NCI-H1105 treated with DMSO at 0.1 percent for 48 hours (cell line): ENCODE data around the gene EXOC3.

Experiments
- DNase-seq: peaks from one replicate; lab custom pipeline; 2025; lab: John Stamatoyannopoulos, UW

The EXOC3 gene

DNA sequence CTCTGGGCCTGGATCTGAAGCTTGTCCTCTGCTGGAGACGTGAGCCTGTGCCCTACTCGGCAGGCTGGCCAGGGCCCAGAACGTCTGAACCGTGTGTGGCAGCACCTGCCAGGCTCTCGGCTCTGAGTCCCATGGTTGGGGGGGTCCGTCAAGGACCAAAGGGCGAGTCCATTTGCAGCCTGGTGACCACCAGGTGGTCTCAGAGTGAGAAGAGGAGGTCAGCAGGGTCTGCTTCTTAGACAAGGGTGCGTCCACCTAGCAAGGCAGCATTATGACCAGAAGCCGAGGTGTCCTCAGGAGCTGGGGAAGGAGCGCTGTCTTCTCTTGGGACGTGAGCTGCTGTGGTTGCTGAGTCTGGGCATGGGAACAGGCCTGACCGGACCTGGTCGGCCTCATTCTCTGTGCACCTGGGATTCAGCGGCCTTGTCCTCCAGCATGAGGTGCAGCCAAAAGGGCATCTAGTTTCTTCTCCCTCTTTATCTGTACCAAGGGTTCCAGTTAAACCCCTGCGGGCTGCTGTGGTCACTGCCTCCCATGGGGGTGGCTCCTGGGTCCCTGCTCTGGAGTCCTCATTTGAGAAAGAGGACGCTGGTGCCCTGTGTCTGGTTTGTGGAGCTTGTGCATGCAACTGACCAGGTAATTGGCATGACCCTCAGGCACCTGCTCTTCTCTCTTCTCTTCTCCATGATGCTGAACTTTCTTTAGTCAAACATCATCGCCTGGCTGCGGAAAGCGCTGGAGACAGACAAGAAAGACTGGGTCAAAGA is 14.4 kb downstream of the EXOC3 start:
- DNase-seq = no peak

DNA sequence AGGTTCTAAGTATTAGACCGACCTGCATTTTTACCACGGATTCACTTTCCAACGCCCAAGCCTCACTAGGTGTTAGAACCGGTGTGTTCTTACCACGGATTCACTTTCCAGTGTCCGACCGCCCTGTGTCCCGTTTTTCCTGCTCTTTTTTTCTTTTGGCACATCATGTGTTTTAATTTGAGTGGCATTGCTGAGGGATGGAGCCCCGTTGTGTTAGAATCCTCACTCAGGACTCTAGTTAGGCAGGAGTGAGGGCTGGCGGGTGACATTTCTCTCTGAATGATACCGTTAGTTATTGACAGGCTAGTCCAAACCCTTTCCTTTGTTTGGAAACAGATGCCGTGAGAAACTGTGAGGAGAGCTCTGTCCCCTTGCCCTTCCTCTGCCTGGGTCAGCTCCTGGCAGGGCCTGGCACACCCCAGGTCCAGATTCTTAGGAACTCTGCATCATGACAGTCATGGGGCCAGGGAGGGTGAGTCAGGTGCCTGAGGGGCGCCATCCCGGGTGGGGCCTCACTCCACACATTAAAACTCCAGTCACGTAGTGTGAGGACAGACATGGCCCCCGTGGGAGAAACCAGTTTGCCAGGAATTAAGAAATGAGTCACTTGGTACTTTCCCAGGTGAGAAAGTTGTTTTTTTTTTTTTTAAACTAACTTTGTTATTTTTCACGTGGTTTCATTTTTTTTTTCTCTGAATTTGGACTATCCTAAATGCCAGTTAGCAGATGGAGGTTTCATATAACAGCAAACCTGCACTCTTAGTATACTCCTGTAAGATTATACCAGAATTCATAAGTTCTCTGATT is 15.8 kb downstream of the EXOC3 start:
- no peak for DNase-seq

DNA sequence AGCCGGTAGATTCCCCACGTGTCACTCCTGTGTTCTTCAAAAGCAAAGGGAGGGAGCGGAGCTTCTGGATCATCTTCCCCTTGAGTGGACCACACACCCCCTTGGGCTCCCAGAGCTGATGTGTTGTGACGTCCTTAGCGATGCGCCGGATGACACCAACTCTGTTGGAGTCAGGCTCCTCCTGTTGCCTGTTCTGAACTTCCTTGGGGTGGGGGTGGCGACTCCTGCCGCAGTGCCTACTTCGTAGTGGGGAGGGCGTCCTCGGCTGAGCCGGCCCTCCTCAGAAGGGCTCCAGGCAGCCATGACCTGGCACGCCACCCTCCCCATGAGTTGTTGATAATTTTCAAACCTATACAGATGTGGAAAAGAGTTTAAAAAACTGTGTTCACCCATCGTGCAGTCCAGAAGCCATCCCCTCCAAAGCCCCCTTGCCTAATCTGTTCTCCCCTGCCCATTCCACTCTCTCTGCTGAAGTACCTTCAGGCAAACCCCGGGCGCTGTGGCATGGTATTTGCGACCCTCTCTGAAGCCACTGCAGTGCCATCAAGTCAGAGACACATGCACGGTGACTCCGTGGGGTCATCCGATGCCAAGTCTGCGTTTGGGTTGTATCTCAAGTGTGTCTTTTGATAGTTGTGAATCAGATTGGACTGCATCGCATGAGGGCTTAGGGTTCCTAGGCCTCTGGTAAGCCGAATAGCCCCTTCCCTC is 16.7 kb downstream of the EXOC3 start:
- DNase-seq = no peak

DNA sequence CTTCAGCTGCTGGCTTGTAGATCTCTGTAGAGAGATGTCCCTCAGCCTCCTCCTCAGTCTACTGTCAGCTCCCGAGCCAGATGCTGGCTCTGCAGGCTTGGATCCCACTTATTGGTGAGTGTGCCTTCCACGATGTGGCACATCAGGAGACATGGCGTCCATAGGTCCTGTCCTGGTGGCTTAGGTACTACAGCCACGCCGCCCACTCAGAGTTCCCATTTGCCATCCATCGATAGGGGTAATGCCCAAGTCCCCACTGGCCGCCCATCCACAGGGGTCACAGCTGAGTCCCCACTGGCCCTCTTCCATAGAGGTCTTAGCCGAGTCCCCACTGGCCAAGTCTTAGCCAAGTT is 17.3 kb downstream of the EXOC3 start:
- DNase-seq = no peak

DNA sequence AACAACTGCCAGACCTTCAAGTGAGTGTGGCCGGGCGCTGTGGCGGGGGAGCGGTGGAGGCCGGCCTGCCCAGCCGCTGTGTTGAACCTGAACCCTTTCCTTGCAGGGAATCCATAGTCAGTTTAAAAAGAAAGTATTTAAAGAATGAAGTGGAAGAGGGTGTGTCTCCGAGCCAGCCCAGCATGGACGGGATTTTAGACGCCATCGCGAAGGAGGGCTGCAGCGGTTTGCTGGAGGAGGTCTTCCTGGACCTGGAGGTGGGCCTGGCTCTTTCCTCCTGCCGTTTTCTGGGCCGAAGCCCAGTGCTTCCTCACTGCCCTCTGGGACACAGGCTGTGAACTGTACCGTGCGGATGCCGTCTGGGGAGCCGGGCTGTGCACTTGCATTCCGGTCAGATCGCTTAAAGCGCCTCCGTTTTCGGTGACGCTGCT is 19.1 kb downstream of the EXOC3 start:
- DNase-seq = no peak

DNA sequence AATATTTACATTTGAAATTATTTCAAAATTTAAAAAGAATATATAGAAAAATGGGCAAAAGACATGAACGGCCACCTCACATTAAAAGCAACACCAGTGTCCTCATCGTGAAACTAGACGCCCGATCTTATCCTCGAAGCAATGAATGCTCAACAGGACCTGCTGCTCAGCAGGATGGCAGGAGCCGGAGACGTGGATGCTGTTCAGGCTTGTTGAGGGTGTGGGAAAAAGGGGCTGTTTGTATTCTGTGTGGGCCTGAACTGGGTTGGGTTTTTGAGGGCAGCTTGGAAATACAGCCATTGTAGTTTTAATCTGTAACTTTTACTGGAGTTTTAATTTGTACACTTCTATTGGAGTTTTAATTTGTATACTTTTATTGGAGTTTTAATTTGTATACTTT is 20.3 kb downstream of the EXOC3 start:
- DNase-seq = no peak

DNA sequence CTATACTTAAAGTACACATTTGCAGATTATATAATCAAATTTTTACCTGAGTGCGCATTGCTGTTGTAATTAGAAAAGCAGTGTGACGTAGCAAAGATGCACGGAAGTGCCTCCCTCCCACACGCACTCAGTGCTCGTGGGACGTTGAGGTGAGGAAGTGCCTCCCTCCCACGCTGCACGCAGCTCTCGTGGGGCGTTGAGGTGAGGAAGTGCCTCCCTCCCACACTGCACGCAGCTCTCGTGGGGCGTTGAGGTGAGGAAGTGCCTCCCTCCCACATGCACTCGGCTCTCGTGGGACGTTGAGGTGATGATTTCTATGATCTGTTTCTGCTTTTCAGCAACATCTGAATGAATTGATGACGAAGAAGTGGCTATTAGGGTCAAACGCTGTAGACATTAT is 21.0 kb downstream of the EXOC3 start:
- DNase-seq = no peak

DNA sequence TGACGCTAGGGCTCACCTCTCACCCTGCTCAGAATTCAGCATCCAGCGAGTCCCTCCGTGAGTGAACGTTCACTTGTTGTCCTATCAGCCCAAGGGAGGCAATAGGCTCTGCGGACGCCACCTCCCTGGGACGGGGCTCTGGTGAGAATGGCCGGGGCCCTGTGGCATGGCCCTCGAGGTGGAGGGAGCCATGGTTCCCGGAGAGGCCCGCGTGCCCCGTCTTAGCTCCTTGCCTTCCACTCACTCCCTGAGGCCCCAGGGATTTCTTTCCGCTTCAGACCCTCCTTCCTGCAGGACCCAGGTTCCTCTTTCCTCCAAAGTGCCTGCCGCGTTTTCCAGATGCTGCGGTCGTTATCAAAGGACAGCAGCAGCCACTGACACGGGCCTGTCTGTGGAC is 21.5 kb downstream of the EXOC3 start:
- no peak for DNase-seq

DNA sequence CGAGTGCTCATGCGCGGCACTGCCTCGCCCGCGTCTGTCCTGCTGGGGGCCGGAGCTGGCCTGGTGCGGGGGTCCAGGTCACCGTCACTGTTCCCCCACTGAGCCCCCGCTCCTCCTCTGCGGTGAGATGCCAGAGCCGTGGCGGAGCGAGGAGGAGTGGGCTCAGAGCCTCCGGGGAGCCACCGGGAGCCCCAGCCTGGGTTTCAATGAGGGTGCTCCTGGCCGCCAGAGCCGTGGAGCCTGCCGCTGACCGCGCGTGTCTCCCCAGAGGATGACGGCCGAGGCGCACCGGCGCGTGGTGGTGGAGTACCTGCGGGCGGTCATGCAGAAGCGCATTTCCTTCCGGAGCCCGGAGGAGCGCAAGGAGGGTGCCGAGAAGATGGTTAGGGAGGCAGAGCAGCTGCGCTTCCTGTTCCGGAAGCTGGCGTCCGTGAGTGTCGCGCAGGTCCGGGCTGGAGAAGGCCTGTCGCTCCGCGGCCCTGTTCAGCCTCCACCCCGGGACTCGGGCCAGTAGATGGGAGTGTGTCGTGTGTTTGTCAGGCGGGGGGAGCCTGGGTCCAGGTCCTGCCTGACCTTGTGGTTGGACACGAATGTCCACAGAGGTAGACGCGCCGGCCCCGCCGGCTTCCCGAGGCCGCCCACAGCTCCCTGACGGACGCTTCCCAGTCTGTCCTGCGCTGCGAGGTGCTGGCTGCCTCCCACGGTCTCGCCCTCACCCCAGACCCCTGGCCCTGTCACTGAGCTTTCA is 22.0 kb downstream of the EXOC3 start:
- DNase-seq = no peak

DNA sequence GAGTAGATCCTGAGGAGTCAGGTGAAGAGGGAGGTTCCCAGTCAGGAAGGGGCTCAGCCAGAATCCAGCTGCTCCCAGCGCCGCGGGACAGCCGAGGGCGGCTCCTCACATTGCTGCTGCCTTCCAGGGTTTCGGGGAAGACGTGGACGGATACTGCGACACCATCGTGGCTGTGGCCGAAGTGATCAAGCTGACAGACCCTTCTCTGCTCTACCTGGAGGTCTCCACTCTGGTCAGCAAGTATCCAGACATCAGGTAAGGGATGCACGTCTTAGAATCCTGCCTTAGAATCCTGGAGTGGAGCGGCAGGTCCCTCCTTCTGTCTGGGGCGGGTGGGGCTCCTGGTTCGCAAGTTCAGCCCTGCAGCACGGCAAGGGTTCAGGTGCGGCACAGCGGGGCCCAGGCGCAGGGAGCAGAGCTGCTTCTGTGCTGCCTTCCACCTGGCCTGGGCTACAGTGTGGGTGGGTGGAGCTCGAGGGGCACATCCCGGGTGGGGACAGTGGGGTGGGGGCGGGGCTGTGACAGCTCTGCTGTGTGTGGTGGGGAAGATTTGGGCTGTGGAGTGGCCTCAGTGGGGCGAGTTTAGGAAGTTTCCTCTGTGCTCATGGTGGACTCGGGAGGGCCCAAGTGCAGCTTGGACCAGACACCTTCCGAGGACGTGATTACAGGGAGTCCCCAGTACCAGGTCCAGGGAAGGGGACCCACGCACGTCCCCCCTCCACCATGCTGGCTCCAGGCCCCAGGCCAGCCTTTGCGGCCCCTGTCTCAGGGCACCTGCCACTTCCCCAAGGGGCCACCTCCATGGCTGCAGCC is 22.8 kb downstream of the EXOC3 start:
- DNase-seq = no peak

DNA sequence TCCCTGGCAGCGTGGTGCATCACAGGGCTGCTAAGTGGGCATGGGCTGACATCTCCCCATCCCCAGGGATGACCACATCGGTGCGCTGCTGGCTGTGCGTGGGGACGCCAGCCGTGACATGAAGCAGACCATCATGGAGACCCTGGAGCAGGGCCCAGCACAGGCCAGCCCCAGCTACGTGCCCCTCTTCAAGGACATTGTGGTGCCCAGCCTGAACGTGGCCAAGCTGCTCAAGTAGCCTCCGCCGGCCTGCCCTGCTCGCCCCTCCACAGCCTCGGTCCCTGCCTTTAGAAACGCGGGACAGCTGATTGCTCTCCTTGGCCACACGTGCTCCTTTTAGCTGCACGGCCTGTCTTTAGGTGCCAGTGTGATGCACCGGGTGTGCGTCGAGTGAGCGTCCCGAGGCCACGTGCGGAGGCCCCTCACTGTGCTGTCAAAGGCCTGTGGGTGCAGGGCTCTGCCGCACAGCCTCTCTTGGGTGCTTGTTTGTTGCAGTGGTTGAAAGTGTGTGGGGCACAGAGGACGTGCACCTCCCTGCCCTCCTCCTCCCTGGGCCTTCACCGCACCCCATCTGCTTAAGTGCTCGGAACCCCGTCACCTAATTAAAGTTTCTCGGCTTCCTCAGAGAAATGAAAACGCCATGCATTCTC is 23.8 kb downstream of the EXOC3 start:
- no peak for DNase-seq

DNA sequence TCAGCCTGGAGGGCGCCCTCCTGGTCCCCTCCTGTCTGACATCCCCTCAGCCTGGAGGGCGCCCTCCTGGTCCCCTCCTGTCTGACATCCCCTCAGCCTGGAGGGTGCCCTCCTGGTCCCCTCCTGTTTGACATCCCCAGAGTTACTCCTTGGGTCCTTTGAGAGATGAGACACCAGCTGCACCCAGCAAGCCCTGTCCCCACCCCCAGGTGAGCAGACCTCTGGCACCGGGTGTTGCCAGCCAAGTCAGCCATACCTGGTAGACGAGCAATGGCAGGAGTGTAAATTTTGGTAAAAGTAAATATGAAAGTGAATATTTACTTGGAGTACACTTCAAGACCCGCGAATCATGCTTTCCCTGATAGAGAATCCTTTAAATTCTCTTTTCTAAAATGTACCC is 25.4 kb downstream of the EXOC3 start:
- no peak for DNase-seq

DNA sequence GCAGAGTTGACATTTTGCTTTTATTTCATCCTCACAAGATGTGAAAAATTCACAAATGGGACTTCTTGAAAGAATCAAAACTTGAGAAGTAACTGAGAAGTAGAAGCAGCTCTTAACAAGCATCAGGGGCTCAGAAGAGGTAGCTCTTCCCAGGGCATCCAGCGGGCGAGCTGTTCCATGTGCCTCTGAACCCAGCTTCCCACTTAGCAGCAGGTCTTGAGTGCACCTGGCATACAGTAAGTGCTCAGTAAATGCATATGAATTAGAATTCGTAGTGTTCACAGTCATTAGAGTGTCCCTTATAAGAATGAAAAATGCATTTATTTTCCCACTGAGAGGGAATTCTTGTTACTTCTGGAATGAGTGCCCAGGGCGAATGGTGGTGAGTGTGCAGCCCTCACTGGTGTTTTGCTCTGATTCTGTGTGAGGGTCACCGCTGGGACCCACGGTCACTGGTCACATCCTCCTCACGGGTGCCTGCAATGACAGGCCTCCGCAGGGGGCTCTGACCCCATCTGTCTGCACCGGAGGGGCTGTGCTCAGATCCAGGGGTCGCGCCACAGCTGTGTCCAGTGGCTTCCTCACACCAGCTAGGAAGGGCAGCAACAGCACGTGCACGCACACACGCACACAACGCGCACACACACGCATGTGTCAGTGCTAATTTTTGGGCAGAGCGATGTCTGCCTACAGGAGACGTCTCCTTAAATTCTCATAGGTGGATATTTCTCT is 26.9 kb downstream of the EXOC3 start:
- no peak for DNase-seq

DNA sequence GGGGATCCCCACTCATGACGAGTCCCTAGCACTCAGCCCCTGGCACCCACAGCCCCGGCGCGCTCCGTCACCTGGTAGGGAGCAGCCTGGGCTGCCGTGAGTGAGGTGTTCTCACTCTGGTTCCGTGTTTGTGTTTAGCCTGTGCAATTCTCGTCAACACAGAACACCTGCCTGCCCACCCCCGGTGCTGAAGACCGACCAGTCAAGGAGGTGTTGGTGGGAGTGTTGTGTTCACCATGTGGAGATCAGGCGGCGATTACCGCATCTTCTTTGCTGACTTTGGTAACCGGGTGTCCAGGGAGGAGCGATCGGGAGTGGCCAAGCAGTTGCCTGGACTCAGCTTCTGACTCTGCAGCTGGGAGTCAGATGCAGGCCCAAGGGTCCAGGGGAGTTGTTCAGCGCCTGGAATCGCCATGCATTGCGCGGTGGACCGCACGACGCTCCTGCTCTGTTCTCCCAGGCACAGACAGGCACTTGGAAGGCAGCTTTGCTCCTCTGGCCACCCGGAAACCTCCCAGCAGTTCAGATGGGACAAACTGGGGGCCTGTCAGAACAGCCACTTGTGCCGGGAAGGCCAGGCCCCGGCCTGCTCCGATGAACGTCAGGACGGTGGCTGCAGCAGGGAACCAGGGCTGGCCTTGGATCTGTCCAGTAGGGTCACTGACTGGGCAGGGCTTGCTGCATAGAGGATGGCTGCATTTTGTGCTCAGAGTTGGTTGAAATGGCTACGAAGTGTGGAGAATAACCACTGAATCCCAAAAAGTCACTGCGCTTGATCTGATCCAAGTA is 28.2 kb downstream of the EXOC3 start:
- no peak for DNase-seq

DNA sequence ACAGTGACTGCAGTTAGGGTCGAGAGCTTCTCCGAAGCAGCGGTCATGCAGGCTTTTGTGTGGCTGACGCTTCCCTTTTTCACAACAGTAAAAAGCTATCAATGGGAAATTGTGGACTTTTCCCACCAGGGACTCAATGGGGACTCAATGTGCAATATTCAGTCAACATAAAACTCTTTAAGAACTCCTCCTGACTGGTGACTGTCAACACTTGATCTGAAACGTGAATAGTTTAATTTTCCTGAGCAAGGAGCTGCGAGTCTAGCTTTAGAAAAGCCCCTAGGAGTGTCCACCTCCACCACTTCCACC is 28.7 kb downstream of the EXOC3 start:
- DNase-seq = no peak

DNA sequence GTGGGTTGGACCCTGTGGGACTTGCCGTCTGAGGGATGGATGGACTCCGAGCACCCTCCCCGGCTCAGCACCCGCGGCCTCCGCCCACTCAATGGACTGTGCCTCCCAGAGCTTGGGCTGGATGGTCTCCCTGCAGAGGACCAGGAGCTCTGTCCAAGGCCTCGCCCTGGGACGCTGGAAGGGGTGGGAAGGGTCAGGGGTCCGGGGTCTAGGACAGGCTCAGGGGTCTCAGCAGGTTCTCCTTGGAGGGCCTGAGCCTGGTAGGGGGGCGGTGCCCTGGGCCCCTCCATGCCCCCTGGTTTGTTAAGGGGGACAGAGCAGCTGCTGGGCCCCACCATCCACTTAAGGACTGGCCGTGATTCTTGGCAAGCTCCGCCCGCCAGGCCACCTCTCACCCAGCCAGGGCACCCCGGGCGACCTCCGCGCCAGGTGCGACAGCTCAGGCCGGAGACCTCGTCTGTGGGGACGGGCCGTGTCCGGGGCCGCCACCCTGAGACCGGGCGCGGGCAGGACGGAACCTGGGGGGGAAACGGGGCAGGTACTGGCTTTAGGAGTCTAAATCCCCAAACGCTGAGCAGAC is 29.2 kb downstream of the EXOC3 start:
- DNase-seq = no peak

DNA sequence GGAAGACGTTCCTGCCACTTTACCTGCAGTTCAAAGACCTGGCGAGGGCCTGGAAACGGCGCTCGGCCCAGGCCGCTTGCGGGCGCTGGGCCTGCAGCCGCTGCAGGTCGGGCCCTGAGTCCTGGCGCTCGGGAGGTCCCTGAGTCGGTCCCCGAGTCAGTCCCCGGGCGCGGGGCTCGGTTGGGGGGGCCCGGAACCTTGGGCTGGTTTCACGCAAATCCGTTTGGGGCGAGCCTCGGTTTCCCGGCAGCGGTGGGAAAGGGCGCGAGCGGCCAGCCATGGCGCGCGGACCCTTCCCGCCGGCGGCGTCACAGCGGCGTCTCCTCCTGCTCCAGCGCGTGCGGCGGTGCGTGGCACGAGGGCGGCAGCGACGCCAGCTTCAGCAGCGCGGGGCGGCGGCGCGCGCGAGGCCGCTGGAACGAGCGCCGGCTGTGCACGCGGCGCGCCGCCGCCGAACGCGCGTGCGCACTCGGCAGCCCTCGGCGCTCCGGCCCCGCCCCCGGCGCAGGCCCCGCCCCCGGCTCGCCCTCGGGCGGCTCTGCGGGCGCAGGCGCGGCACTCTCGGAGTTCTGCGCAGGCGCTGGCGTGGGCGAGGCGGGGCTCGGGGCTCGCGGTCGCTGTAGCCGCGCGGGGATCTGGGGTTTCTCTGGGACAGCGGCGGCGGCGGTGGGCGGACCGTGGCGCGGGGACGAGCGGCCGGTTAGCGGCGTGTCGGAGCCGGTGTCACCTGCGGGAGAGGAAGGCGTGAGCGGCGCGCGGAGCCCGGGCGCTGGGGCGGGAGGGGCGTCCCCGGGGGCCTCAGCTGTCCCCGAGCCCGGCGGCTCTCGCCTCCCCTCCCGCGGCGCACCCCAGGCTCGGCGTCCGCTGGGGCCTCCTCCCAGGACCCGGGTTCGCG is 29.9 kb downstream of the EXOC3 start:
- DNase-seq = peak; percentile 82

DNA sequence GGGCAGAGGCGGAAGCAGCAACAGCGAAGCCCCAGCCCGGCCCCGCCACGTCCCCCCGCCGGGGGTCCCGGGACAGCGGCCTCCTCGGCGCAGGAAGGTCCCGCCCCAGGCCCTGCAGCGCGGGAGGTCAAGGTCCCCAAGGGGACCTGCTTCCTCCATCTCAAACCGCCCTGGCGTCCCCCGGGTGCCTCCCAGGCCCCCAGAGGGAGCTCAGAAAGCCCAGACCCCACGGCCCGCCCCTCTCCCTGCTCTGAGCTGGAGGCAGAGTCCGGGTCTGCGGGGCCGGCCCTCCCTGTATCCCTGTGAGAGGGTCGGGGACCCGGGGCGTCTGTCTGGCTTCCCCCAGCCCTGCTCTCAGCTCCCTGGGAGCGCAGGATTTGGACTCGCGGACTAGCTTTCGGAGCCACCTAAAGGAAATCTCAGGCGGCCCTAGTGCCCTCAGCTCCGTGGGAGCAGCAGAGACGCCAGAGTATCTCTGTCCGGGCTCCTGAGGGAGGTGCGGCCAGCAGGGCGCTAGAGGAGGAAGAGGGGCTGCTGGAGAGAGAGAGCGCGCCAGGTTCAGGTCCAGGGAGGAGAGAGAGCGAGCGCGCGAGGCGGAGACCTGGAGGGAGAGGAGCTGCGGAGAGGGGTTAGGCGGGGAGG is 30.7 kb downstream of the EXOC3 start:
- DNase-seq = peak; percentile 68
